Islet precursor cell (in vitro differentiated cells): ENCODE results near the gene SNX22.
"Not testable (repeated sequence)": the region's sequence is repeated elsewhere in the genome, so short reads cannot be mapped to it uniquely, and the experiment has no call there.

Experiments
- DNase-seq: peaks from one replicate; pipeline ENCODE4 v3.0.0-alpha.2; 2018

SNX22 gene

GRCh38 chr15:64151727-64152506 is at the start of gene SNX22:
Gene SNX22, plus strand, starts transcription at chr15:64151731. Its CDS starts 45 bp downstream, at chr15:64151776.
- no peak for DNase-seq

DNA sequence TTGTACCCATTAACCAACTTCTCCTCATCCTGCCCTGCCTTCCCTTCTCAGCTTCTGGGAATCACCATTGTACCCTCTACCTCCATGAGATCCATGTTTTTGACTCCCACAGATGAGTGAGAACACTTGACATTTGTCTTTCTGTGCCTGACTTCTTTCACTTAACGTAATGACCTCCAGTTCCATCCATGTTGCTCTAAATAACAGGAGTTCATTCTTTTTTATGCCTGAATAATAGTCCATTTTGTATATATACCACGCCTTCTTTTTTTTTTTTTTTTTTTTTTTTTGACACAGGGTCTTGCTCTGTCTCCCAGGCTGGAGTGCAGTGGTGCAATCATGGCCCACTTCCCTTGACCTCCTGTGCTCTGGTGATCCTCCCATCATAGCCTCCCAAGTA is 49.0 kb upstream of the SNX22 start:
- no peak for DNase-seq

GRCh38 chr15:64105113-64105704 is 46.3 kb upstream of the SNX22 start:
- DNase-seq = no peak

- DNase-seq = no peak
Observed at GRCh38 chr15:64107337-64107736, 44.2 kb upstream of the SNX22 start.

DNA sequence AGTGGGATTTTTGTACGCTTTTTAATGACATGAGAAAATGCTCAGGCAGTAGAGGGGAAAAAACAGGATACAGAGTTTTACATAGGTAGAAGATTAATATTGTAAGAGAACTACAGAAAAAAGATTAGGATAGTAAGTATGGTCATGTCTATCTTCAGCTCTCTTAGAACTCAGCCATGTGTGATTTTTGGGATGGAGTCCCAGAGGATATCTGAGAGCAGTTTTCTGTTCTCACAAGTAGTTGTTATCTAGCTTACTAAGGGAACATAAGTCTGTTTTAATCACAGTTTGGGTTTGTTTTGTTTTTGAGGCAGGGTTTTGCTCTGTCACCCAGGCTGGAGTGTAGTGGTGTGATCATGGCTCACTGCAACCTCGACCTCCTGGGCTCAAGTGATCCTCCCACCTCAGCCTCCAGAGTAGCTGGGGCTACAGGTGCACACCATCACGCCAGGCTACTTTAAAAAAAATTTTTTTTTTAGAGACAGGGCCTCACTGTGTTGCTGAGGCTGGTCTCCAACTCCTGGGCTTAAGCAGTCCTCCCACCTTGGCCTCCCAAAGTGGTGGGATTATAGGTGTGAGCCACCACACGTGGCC is 41.3 kb upstream of the SNX22 start:
- DNase-seq = not testable (repeated sequence)

DNA sequence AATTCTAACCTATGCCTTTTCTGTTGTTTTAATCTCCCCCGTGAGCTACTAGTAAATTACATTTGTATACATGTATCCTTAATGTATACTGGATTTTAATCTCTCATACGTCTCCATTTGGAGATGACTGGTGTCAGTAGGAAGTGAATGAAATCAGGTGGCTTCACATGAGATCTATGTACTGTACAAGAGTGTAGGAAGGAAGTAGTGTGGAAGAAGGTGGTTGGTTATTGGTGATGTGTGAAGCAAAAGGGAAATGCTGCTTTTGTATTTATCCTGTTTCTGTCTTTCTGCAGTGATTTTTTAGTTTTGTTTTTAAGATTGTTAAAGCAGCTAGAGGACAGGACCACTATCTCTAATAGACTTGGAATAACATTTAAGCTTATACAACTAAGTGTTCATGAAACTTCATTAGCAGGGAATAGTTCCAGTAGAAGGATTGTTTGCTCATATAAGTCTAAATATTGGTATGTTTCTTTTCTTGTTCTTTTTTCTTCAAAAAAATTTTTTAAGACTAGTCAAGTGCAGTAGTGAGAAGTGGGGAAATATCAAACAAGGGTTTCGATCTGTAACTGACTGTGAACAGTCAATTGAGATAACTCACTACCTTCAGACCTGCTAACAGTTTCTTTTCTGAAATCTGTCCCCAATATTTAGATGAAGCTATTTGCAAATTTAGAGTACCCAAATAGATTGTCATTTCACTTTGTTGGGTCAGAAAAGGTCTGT is 40.4 kb upstream of the SNX22 start:
- no peak for DNase-seq

GRCh38 chr15:64111679-64112050 is 39.9 kb upstream of the SNX22 start:
- DNase-seq = peak; percentile 81

GRCh38 chr15:64112073-64112772 is 39.3 kb upstream of the SNX22 start:
- no peak for DNase-seq

DNA sequence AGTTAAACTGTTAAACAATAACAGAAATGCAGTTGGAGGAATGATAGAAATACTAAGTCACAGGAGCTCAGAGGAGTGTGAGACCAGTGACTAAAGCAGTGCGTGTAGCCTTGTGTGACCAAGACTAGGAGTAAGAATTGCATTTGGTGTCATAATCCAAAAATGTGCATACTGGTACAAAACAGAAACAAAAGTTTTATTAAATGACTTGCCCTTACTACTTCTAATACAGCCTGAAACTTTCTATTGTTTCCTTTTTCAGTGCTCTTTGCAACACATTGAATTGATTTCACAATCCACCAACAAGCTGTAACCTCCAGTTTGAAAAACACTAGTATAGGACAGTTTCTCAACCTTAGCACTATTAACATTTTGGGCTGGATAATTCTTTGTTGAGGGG is 38.6 kb upstream of the SNX22 start:
- no peak for DNase-seq

GRCh38 chr15:64117759-64118487 is 33.6 kb upstream of the SNX22 start:
- DNase-seq = no peak

DNA sequence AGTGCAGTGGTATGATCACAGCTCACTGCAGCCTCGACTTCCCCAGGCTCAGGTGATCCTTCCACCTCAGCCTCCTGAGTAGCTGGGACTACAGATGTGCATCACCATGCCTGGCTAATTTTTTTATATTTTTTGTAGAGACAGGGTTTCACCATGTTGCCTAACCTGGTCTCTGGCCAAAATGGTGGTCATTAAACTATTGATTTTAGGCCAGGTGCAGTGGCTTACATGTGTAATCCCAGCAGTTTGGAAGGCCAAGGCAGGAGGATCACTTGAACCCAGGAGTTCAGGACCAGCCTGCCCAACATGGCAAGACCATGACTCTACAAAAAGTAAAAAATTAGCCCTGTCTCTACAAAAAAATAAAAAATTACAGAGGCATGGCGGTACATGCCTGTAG is 31.2 kb upstream of the SNX22 start:
- not testable (repeated sequence) for DNase-seq

DNA sequence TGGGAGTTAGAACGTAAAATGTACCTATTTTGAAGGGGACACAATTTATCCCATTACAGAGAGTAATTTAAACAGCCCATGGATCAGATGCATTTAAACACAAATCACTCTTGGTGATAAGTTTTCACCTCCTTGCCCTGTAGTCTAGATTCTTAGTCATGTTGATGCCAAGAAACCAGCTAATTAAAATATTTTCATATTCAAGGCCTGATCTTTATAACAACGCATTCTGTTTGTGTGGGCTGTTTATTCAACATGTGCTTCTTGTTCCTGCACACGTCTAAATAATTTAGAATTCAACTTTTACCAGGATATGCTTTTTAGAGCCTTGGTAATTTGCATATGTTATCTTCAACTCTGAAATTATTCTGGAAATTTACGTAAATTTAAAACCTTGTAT is 29.9 kb upstream of the SNX22 start:
- no peak for DNase-seq

GRCh38 chr15:64122444-64122843 is 29.1 kb upstream of the SNX22 start:
- DNase-seq = no peak

- no peak for DNase-seq
Observed at GRCh38 chr15:64122936-64123351, 28.6 kb upstream of the SNX22 start.

DNA sequence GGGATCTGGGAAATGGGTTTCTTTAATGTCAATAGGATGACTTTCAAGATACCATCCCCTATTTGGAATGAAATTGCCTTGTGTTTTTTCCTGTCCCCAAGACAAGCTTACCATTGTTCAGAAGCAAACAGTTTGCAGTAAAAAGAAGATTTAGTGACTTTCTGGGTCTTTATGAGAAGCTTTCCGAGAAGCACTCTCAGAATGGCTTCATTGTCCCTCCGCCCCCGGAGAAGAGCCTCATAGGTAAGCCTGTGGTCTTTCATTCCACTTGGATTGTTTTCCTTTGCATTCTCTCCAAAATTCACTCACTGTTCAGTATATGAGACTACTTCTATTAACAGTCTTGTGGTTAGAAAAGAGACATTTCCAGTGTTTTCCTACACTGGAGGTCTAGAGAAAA is 25.6 kb upstream of the SNX22 start:
- no peak for DNase-seq

GRCh38 chr15:64127521-64128270 is 23.8 kb upstream of the SNX22 start:
- no peak for DNase-seq

DNA sequence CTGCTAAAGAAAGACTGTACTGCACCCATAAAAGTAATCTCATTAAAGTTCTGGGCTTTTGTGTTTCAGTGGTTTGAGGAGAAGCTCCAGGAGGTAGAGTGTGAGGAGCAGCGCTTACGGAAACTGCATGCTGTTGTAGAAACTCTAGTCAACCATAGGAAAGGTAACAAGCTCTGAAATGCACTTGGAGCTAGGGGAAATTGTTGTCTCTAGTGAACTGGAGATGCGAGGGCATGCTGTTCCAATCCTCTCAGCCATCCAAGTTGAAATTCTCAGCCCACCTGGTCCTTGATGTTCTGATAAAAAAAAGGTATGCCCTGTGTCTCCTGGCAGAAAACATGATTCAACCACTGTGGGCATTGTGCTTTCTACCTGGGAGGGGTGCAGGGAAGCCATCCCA is 21.4 kb upstream of the SNX22 start:
- DNase-seq = no peak

GRCh38 chr15:64131547-64131946 is 20.0 kb upstream of the SNX22 start:
- DNase-seq = no peak

GRCh38 chr15:64132217-64132616 is 19.3 kb upstream of the SNX22 start:
- DNase-seq = no peak

DNA sequence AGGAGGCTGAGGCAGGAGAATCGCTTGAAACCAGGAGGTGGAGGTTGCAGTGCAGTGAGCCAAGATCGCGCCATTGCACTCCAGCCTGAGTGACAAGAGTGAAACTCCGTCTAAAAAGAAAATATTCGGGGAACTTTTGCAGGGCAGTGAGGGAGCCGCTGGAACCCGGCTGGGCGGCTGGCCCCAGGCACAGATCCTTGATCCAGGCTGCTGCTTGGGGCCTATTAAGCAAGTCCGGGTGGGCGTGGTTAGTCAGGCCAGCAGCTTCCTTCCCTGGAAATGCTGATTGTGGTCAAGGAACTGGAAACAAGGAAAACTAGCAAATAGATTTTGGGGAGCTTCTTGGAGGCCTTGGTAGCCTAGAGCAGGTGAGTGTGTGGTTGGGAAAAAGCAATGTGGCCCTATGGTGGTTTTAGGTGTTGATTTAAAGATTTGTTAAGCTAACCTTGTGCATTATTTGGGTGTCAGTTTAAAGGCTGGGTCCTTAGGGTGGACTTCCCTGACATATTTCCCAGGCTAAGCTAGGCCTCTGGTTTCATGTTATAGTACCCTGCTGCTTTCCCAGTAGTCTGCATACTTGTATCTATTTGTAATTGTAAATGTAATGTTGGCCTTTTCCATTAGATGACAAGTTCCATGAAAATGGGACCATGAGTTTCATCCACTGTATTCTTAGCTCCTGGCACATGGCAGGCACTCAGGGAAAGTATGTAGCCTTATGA is 17.7 kb upstream of the SNX22 start:
- DNase-seq = no peak

GRCh38 chr15:64134345-64134829 is 17.1 kb upstream of the SNX22 start:
- no peak for DNase-seq
